ENCODE results near the gene NEGR1. TPM values are rescaled to one million over a fixed set of nuclear protein-coding genes. Genes with fewer than 3 reads are reported as not detected.

NEGR1 gene
- total RNA-seq, 1 experiment from 2014 or later, result 2.9 TPM

DNA sequence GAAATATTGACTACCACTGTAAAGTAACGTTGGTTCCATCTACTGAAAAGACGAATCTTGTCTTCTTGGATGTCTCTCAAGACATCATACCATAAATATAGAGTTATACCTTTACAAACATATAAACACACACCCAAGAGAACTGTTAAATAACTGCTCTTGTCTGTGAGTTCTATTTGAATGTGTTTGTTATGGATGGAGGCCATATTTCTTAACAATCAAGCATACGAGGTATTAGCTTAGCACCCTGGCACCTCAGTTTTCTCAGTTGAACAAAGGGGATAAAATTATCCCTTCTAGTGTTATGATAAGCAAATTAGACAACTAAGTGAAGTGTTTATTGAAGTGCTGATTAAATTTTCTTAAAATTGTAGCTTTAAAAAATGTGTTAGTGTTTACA, 864.9 kb downstream of the NEGR1 start:
- ATAC-seq (no peak), DNase-seq (ENCODE audit: low spot score) (no peak)
- no peaks in the 10 kb centered on the region for H3K36me3 Mint-ChIP-seq
- H3K4me1 Mint-ChIP-seq, result peaks cover 12% of the 10 kb centered on the region
- no peaks in the 10 kb centered on the region for H3K9me3 Mint-ChIP-seq
- no peak overlapping the region for H3K27ac Mint-ChIP-seq
- ChIA-PET CTCF (no interaction called here), POLR2A (no interaction called here)
- H3K4me3 Mint-ChIP-seq, result no peak overlapping the region
- no peaks in the 10 kb centered on the region for H3K27me3 Mint-ChIP-seq (ENCODE audit: low read depth)
- TF ChIP-seq FOXJ3 (CRISPR knock-in tag; IDR thresholded peaks at IDR 0.05; ENCODE audit: borderline replicate concordance) (no peak), SMAD3 (CRISPR knock-in tag; IDR thresholded peaks at IDR 0.05; ENCODE audit: borderline replicate concordance) (no peak), ZNF671 (CRISPR knock-in tag; IDR thresholded peaks at IDR 0.05) (no peak), ESRRA (CRISPR knock-in tag; IDR thresholded peaks at IDR 0.05; ENCODE audit: borderline replicate concordance) (no peak), SOX15 (CRISPR knock-in tag; IDR thresholded peaks at IDR 0.05) (no peak), NFATC4 (CRISPR knock-in tag; IDR thresholded peaks at IDR 0.05) (no peak)
- TF ChIP-seq, protein P1, sequence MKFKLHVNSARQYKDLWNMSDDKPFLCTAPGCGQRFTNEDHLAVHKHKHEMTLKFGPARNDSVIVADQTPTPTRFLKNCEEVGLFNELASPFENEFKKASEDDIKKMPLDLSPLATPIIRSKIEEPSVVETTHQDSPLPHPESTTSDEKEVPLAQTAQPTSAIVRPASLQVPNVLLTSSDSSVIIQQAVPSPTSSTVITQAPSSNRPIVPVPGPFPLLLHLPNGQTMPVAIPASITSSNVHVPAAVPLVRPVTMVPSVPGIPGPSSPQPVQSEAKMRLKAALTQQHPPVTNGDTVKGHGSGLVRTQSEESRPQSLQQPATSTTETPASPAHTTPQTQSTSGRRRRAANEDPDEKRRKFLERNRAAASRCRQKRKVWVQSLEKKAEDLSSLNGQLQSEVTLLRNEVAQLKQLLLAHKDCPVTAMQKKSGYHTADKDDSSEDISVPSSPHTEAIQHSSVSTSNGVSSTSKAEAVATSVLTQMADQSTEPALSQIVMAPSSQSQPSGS (CRISPR knock-in tag; IDR thresholded peaks at IDR 0.05; ENCODE audit: borderline replicate concordance, low read depth), result no peak
- TF ChIP-seq, protein P2, sequence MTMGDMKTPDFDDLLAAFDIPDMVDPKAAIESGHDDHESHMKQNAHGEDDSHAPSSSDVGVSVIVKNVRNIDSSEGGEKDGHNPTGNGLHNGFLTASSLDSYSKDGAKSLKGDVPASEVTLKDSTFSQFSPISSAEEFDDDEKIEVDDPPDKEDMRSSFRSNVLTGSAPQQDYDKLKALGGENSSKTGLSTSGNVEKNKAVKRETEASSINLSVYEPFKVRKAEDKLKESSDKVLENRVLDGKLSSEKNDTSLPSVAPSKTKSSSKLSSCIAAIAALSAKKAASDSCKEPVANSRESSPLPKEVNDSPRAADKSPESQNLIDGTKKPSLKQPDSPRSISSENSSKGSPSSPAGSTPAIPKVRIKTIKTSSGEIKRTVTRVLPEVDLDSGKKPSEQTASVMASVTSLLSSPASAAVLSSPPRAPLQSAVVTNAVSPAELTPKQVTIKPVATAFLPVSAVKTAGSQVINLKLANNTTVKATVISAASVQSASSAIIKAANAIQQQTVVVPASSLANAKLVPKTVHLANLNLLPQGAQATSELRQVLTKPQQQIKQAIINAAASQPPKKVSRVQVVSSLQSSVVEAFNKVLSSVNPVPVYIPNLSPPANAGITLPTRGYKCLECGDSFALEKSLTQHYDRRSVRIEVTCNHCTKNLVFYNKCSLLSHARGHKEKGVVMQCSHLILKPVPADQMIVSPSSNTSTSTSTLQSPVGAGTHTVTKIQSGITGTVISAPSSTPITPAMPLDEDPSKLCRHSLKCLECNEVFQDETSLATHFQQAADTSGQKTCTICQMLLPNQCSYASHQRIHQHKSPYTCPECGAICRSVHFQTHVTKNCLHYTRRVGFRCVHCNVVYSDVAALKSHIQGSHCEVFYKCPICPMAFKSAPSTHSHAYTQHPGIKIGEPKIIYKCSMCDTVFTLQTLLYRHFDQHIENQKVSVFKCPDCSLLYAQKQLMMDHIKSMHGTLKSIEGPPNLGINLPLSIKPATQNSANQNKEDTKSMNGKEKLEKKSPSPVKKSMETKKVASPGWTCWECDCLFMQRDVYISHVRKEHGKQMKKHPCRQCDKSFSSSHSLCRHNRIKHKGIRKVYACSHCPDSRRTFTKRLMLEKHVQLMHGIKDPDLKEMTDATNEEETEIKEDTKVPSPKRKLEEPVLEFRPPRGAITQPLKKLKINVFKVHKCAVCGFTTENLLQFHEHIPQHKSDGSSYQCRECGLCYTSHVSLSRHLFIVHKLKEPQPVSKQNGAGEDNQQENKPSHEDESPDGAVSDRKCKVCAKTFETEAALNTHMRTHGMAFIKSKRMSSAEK (CRISPR knock-in tag; IDR thresholded peaks at IDR 0.05; ENCODE audit: borderline replicate concordance), result no peak
- TF ChIP-seq, protein P3, sequence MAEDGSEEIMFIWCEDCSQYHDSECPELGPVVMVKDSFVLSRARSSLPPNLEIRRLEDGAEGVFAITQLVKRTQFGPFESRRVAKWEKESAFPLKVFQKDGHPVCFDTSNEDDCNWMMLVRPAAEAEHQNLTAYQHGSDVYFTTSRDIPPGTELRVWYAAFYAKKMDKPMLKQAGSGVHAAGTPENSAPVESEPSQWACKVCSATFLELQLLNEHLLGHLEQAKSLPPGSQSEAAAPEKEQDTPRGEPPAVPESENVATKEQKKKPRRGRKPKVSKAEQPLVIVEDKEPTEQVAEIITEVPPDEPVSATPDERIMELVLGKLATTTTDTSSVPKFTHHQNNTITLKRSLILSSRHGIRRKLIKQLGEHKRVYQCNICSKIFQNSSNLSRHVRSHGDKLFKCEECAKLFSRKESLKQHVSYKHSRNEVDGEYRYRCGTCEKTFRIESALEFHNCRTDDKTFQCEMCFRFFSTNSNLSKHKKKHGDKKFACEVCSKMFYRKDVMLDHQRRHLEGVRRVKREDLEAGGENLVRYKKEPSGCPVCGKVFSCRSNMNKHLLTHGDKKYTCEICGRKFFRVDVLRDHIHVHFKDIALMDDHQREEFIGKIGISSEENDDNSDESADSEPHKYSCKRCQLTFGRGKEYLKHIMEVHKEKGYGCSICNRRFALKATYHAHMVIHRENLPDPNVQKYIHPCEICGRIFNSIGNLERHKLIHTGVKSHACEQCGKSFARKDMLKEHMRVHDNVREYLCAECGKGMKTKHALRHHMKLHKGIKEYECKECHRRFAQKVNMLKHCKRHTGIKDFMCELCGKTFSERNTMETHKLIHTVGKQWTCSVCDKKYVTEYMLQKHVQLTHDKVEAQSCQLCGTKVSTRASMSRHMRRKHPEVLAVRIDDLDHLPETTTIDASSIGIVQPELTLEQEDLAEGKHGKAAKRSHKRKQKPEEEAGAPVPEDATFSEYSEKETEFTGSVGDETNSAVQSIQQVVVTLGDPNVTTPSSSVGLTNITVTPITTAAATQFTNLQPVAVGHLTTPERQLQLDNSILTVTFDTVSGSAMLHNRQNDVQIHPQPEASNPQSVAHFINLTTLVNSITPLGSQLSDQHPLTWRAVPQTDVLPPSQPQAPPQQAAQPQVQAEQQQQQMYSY (CRISPR knock-in tag; IDR thresholded peaks at IDR 0.05), result no peak
- TF ChIP-seq, protein P4, sequence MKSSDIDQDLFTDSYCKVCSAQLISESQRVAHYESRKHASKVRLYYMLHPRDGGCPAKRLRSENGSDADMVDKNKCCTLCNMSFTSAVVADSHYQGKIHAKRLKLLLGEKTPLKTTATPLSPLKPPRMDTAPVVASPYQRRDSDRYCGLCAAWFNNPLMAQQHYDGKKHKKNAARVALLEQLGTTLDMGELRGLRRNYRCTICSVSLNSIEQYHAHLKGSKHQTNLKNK (CRISPR knock-in tag; IDR thresholded peaks at IDR 0.05), result no peak
- TF ChIP-seq, protein P5, sequence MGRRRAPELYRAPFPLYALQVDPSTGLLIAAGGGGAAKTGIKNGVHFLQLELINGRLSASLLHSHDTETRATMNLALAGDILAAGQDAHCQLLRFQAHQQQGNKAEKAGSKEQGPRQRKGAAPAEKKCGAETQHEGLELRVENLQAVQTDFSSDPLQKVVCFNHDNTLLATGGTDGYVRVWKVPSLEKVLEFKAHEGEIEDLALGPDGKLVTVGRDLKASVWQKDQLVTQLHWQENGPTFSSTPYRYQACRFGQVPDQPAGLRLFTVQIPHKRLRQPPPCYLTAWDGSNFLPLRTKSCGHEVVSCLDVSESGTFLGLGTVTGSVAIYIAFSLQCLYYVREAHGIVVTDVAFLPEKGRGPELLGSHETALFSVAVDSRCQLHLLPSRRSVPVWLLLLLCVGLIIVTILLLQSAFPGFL (CRISPR knock-in tag; IDR thresholded peaks at IDR 0.05; ENCODE audit: borderline replicate concordance), result no peak

DNA sequence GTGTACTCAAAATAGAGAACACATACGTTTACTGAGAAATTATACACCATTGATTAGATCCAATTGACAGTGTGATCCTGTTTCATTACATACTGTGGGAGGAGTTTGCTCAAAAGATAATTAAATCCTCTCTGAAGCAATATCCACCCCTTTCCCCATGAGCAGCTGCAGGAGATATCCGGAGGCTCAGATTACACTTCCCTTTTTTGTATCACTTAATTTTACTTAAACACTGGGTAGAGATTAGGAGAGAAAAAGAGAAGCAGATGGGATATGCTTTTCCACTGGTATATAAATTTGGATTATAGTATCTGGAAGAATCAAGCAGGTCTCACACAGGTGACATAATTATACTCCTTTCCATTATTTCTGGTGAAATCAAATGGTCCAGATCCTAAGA, 868.2 kb downstream of the NEGR1 start:
- peaks cover 12% of the 10 kb centered on the region for H3K4me1 Mint-ChIP-seq
- ChIA-PET POLR2A (no interaction called here), CTCF (no interaction called here)
- no peak overlapping the region for H3K4me3 Mint-ChIP-seq
- H3K27me3 Mint-ChIP-seq (ENCODE audit: low read depth), result no peaks in the 10 kb centered on the region
- no peaks in the 10 kb centered on the region for H3K36me3 Mint-ChIP-seq
- no peaks in the 10 kb centered on the region for H3K9me3 Mint-ChIP-seq
- DNase-seq (ENCODE audit: low spot score) (no peak), ATAC-seq (no peak; the same call in 1 of the 2 replicates)
- no peak overlapping the region for H3K27ac Mint-ChIP-seq
- TF ChIP-seq, protein P6, sequence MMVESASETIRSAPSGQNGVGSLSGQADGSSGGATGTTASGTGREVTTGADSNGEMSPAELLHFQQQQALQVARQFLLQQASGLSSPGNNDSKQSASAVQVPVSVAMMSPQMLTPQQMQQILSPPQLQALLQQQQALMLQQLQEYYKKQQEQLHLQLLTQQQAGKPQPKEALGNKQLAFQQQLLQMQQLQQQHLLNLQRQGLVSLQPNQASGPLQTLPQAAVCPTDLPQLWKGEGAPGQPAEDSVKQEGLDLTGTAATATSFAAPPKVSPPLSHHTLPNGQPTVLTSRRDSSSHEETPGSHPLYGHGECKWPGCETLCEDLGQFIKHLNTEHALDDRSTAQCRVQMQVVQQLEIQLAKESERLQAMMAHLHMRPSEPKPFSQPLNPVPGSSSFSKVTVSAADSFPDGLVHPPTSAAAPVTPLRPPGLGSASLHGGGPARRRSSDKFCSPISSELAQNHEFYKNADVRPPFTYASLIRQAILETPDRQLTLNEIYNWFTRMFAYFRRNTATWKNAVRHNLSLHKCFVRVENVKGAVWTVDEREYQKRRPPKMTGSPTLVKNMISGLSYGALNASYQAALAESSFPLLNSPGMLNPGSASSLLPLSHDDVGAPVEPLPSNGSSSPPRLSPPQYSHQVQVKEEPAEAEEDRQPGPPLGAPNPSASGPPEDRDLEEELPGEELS (CRISPR knock-in tag; IDR thresholded peaks at IDR 0.05), result no peak
- no peak for TF ChIP-seq FOXP1 (CRISPR knock-in tag; IDR thresholded peaks at IDR 0.05; ENCODE audit: borderline replicate concordance)
- TF ChIP-seq, protein P7, sequence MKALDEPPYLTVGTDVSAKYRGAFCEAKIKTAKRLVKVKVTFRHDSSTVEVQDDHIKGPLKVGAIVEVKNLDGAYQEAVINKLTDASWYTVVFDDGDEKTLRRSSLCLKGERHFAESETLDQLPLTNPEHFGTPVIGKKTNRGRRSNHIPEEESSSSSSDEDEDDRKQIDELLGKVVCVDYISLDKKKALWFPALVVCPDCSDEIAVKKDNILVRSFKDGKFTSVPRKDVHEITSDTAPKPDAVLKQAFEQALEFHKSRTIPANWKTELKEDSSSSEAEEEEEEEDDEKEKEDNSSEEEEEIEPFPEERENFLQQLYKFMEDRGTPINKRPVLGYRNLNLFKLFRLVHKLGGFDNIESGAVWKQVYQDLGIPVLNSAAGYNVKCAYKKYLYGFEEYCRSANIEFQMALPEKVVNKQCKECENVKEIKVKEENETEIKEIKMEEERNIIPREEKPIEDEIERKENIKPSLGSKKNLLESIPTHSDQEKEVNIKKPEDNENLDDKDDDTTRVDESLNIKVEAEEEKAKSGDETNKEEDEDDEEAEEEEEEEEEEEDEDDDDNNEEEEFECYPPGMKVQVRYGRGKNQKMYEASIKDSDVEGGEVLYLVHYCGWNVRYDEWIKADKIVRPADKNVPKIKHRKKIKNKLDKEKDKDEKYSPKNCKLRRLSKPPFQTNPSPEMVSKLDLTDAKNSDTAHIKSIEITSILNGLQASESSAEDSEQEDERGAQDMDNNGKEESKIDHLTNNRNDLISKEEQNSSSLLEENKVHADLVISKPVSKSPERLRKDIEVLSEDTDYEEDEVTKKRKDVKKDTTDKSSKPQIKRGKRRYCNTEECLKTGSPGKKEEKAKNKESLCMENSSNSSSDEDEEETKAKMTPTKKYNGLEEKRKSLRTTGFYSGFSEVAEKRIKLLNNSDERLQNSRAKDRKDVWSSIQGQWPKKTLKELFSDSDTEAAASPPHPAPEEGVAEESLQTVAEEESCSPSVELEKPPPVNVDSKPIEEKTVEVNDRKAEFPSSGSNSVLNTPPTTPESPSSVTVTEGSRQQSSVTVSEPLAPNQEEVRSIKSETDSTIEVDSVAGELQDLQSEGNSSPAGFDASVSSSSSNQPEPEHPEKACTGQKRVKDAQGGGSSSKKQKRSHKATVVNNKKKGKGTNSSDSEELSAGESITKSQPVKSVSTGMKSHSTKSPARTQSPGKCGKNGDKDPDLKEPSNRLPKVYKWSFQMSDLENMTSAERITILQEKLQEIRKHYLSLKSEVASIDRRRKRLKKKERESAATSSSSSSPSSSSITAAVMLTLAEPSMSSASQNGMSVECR (CRISPR knock-in tag; IDR thresholded peaks at IDR 0.05; ENCODE audit: borderline replicate concordance), result no peak
